GM21526 (cell line): ENCODE measurements around the gene EBF3.

Source experiments
- ATAC-seq: cut with Tn5 transposase; IDR thresholded peaks from one replicate; pipeline ENCODE4 v1.9.1; 2021; ENCODE audit warnings: moderate library complexity; ENCODE audit not compliant: unreplicated experiment, low FRiP score

The EBF3 gene

GRCh38 chr10:129963641-129964501 lies at the start of gene EBF3:
Gene EBF3, minus strand, starts transcription at chr10:129964274. Its CDS starts 506 bp downstream, at chr10:129963768.
- no peak for ATAC-seq

- no peak for ATAC-seq
Observed at GRCh38 chr10:130013335-130014262, 49.5 kb upstream of the EBF3 start.

GRCh38 chr10:130012129-130012528 lies 48.1 kb upstream of the EBF3 start:
- no peak for ATAC-seq

- ATAC-seq = no peak
Observed at GRCh38 chr10:130010653-130011052, 46.6 kb upstream of the EBF3 start.

- no peak for ATAC-seq
Observed at GRCh38 chr10:130009228-130009627, 45.2 kb upstream of the EBF3 start.

- no peak for ATAC-seq
Observed at GRCh38 chr10:130003787-130004613, 39.9 kb upstream of the EBF3 start.

- ATAC-seq = no peak
Observed at GRCh38 chr10:130003166-130003565, 39.1 kb upstream of the EBF3 start.

GRCh38 chr10:130002606-130003005 lies 38.5 kb upstream of the EBF3 start:
- ATAC-seq = no peak

- no peak for ATAC-seq
Observed at GRCh38 chr10:130000918-130001317, 36.8 kb upstream of the EBF3 start.

- ATAC-seq = no peak
Observed at GRCh38 chr10:129999140-129999539, 35.1 kb upstream of the EBF3 start.

- no peak for ATAC-seq
Observed at GRCh38 chr10:129993621-129994020, 29.5 kb upstream of the EBF3 start.

- no peak for ATAC-seq
Observed at GRCh38 chr10:129992356-129992755, 28.3 kb upstream of the EBF3 start.

GRCh38 chr10:129982825-129983224 lies 18.8 kb upstream of the EBF3 start:
- no peak for ATAC-seq

GRCh38 chr10:129978980-129979379 lies 14.9 kb upstream of the EBF3 start:
- no peak for ATAC-seq

- ATAC-seq = no peak
Observed at GRCh38 chr10:129978322-129978721, 14.2 kb upstream of the EBF3 start.

GRCh38 chr10:129977794-129978193 lies 13.7 kb upstream of the EBF3 start:
- ATAC-seq = no peak

GRCh38 chr10:129973674-129974059 lies 9.6 kb upstream of the EBF3 start:
- ATAC-seq = no peak

- no peak for ATAC-seq
Observed at GRCh38 chr10:129972966-129973673, 9.0 kb upstream of the EBF3 start.

GRCh38 chr10:129972145-129972965 lies 8.3 kb upstream of the EBF3 start:
- no peak for ATAC-seq
